Spleen (tissue), 11 donors: ENCODE data around the gene GOLGA2. TPM values are rescaled to one million over a fixed set of nuclear protein-coding genes. Genes with fewer than 3 reads are reported as not detected.
"Not testable (repeated sequence)": the region's sequence is repeated elsewhere in the genome, so short reads cannot be mapped to it uniquely, and the experiment has no call there.

Experiments
- DNase-seq: peaks from one replicate; pipeline ENCODE4 v3.0.0-alpha.2; 2020
- H3K27ac ChIP-seq, 8 donors: fragments of 200-600 bp; sonication (generic) in 7 of 8; 1 replicate in 4 of 8; 2 replicates in 4 of 8; pipeline versions ENCODE4 v1.5.0 to v1.8.0; 2016 to 2021; ENCODE audit warnings: inconsistent platforms in 4 of 8, mild to moderate bottlenecking in 4 of 8, moderate library complexity in 1 of 8
- H3K27me3 ChIP-seq, 7 donors: fragments of 200-600 bp; sonication (generic) in 6 of 7; replicated peaks in 1 of 7; 1 replicate in 4 of 7; 2 replicates in 3 of 7; pipeline versions ENCODE4 v1.5.0 to v1.8.0; 2016 to 2021; ENCODE audit warnings: inconsistent platforms in 3 of 7, mild to moderate bottlenecking in 1 of 7
- H3K36me3 ChIP-seq, 6 donors: fragments of 200-600 bp; sonication (generic) in 5 of 6; 1 replicate in 4 of 6; 2 replicates in 2 of 6; pipeline versions ENCODE4 v1.5.0 to v1.8.0; 2016 to 2021; ENCODE audit warnings: inconsistent platforms in 2 of 6
- H3K4me1 ChIP-seq, 6 donors: fragments of 200-600 bp; sonication (generic) in 5 of 6; 1 replicate in 3 of 6; 2 replicates in 3 of 6; pipeline versions ENCODE4 v1.5.0 to v1.8.0; 2016 to 2021; ENCODE audit warnings: inconsistent platforms in 3 of 6
- H3K4me3 ChIP-seq, 8 donors: fragments of 200-600 bp; sonication (generic) in 7 of 8; 1 replicate in 4 of 8; 2 replicates in 4 of 8; pipeline versions ENCODE4 v1.5.0 to v1.8.0; 2016 to 2021; ENCODE audit warnings: inconsistent platforms in 4 of 8, mild to moderate bottlenecking in 4 of 8, moderate library complexity in 2 of 8
- H3K9me3 ChIP-seq, 8 donors: fragments of 200-600 bp; sonication (generic) in 7 of 8; 1 replicate in 4 of 8; 2 replicates in 4 of 8; pipeline versions ENCODE4 v1.5.0 to v1.8.0; 2016 to 2021; ENCODE audit warnings: inconsistent platforms in 4 of 8
- POLR2A ChIP-seq, 3 donors: fragments of 450-650 bp; IDR thresholded peaks; one replicate each; pipeline ENCODE4 v1.5.1; 2017; ENCODE audit warnings: antibody characterized with exemption in 3 of 3, mild to moderate bottlenecking in 1 of 3
- POLR2AphosphoS5 ChIP-seq, 3 donors: sonication (generic); formaldehyde crosslinking; IDR thresholded peaks; one replicate each; pipeline ENCODE4 v1.5.1; 2017; ENCODE audit warnings: antibody characterized with exemption in 3 of 3
- WGBS, 5 donors: extraction: QIAGEN DNeasy Blood & Tissue Kit in 3 of 5; methylation state at CpG; one replicate each; pipeline versions ENCODE4 v1.1.5 to v1.1.7; 2013 to 2018; 5-methylcytosine and 5-hydroxymethylcytosine counted together
- intact Hi-C: fragments of 100-400 bp; cut with DNase I; formaldehyde crosslinking; loops from one replicate; pipeline ENCODE4 v1.15.0; 2023; ENCODE audit warnings: low total_unique reads
- polyA plus RNA-seq, 3 donors: library from polyadenylated mRNA; stranded (reverse); fragments of 200-250 nt; gene quantifications; one replicate each; pipeline ENCODE4 v1.2.1, GENCODE V29; 2013
- total RNA-seq, 7 donors: library from RNA; depleted of rRNA in 3 of 7; stranded (reverse); fragments of >200 nt in 3 of 7; fragmentation: NEBNext Ultra II Directional in 4 of 7; extraction: Animal tissue kit (Norgen Biotek cat#: 25700) in 4 of 7; gene quantifications; one replicate each; pipeline versions ENCODE4 v1.1.0 to v1.2.1, GENCODE V29; 2016 to 2021
- TF ChIP-seq, protein P1 (sequence below), 11 experiments: fragments of 200-600 bp in 7 of 11; fragments of 450-650 bp in 4 of 11; sonication (generic) in 4 of 11; IDR thresholded peaks in 8 of 11; conservative IDR thresholded peaks in 3 of 11; 1 replicate in 7 of 11; 2 replicates in 4 of 11; pipeline versions ENCODE4 v1.4.0 to v1.8.0; 2016 to 2021; ENCODE audit warnings: antibody characterized with exemption in 11 of 11, inconsistent platforms in 4 of 11, mild to moderate bottlenecking in 1 of 11
- donor health status: healthy with polysubstance abuse.
- donor health status: DM: no; HTN: no; CAD: no; lungs with moderate emphysema.
- donor health status: DM: no; HTN: no; CAD: no.
- donor health status: Bipolar disorder and iron deficiency.
- donor health status: healthy.
- donor health status: DM: no; HTN: no; CAD: no.
- donor health status: DM: yes; HTN: yes; CAD: no.

Gene GOLGA2
- total and polyA plus RNA-seq, 10 donors, result 15.5 to 79.0 (median 59.5) TPM

DNA sequence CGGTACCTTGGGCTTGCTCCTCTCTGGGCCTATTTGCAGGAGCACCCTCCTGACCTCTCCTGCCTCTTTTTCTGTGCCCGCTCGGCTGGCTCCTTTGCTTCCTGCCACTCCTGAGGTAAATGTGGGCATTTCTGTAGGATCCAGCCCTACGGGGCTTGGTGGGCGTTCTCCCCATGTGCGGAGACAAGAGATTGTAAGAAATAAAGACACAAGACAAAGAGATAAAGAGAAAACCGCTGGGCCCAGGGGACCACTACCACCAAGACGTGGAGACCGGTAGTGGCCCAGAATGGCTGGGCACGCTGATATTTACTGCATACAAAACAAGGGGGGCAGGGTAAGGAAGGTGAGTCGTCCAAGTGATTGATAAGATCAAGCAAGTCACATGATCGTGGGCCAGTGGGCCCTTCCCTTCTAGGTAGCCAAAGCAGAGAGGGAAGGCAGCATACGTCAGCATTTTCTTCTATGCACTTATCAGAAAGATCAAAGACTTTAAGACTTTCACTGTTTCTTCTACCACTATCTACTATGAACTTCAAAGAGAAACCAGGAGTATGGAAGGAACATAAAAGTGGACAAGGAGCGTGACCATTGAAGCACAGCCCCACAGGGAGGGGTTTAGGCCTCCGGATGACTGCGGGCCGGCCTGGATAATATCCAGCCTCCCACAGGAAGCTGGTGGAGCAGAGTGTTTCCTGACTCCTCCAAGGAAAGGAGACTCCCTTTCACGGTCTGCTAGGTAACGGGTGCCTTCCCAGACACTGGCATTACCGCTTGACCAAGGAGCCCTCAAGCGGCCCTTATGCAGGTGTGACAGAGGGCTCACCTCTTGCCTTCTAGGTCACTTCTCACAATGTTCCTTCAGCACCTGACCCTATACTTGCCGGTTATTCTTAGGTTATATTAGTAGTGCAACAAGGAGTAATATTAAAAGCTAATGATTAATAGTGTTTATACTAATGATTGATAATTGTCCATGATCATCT lies 3.6 kb upstream of the GOLGA2 start:
- peaks cover 7 to 53% (median 30%) of the 10 kb centered on the region in 6 donors for H3K4me1 ChIP-seq
- H3K36me3 ChIP-seq, intact Hi-C loops, H3K9me3 ChIP-seq, H3K4me3 ChIP-seq, H3K27me3 ChIP-seq: not testable (repeated sequence)
- peak; percentile 77 for DNase-seq
- peak in 1 of 3 donors; percentile 21 for TF ChIP-seq POLR2A (IDR thresholded peaks at IDR 0.05)
- TF ChIP-seq POLR2AphosphoS5 (IDR thresholded peaks at IDR 0.05), result peak in 2 of 3 donors; percentile 33 to 69
- 61 to 78% (median 72%) methylated on average over 22 of the region's 22 CpGs for WGBS, 5 donors
- peak overlapping the region in 6 of 8 donors; percentile 19 to 61 (median 51) for H3K27ac ChIP-seq

DNA sequence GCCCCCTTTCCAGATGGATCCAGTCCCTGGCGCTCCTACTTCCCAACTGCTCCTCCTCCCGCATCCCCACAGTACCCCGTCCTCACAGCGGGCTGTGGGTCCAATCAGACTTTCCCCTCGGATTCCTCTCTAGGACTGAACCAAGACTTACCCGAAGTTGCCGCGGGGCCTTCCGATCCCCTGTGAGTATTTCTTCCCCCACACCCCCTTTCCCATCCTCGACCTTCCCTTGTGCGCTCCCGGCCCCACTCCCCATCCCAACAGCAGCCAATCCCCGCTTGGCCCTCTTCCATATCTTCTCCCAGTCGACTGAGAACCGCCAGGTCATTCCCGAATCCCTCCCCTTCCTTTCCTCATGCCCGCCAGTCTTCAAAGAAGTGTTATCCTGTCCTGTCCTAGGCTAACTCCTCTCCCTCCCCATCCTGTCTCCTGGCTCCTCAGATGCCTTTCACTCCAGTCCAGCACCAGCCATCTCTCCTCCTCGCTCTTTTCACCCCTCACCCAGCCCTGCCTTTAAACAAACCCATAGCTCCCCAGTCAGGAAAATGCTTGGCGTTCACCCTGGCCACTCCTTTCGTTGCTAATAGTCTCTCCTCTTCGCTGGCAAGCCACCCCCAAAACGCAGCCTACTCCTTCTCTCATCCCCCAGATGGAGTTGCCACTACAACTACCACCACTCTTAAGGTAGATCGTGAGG lies 915 bp upstream of the GOLGA2 start:
- Histone ChIP-seq H3K27me3 (no peaks in the 10 kb centered on the region), H3K4me1 (peaks cover 14 to 68% (median 39%) of the 10 kb centered on the region in 6 donors), H3K27ac (peak overlapping the region; percentile 84 to 95 (median 89)), H3K9me3 (no peaks in the 10 kb centered on the region), H3K36me3 (peaks cover 0 to 22% (median 15%) of the 10 kb centered on the region in 6 donors), H3K4me3 (peak overlapping the region; percentile 66 to 88 (median 78))
- WGBS, 5 donors, result 18 to 23% (median 20%) methylated on average over 23 of the region's 23 CpGs
- TF ChIP-seq, protein P1, sequence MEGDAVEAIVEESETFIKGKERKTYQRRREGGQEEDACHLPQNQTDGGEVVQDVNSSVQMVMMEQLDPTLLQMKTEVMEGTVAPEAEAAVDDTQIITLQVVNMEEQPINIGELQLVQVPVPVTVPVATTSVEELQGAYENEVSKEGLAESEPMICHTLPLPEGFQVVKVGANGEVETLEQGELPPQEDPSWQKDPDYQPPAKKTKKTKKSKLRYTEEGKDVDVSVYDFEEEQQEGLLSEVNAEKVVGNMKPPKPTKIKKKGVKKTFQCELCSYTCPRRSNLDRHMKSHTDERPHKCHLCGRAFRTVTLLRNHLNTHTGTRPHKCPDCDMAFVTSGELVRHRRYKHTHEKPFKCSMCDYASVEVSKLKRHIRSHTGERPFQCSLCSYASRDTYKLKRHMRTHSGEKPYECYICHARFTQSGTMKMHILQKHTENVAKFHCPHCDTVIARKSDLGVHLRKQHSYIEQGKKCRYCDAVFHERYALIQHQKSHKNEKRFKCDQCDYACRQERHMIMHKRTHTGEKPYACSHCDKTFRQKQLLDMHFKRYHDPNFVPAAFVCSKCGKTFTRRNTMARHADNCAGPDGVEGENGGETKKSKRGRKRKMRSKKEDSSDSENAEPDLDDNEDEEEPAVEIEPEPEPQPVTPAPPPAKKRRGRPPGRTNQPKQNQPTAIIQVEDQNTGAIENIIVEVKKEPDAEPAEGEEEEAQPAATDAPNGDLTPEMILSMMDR (IDR thresholded peaks at IDR 0.05 in 8 of 11, conservative IDR thresholded peaks at IDR 0.05 in 3 of 11), result no peak
- intact Hi-C loops, result no loop called here
- DNase-seq, result no peak

DNA sequence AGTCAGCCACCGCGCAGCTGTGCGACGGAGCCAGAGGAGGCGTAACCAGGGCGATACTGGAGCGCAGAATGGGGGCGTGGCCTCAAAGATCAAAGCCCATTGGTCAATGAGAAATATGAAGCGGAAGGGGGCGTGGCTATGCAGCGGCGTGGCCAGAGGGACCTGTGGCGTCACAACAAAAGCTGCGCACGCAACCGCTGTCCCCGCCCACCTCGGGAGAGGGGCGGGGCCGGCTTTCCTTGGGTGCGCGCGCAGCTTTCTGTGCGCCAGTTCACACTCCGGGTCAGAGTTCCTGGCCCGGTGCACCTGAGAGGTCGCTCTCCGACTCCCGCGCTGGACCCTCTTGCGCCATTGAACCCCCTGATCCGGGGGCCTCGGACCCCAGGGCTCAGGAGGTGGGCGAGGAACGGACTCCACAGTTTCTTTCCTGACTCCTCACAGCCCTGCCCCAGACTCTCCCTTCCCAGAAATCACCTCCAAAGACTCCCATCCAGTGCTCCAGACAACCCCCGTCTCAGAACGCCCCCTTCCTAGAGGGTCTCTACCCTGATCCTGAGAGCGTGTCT lies 284 bp upstream of the GOLGA2 start, which contains the start of gene SWI5:
Gene SWI5, plus strand, starts transcription at position 269 of the 566 bp plus-strand sequence.
- H3K36me3 ChIP-seq, result peaks cover 0 to 29% (median 20%) of the 10 kb centered on the region in 6 donors
- H3K27me3 ChIP-seq, result no peaks in the 10 kb centered on the region
- peak; percentile 99 for DNase-seq
- peak within 1 kb of the TSS; percentile 70 to 88 (median 80) for H3K4me3 ChIP-seq
- peak within 1 kb of the TSS; percentile 84 to 95 (median 89) for H3K27ac ChIP-seq
- peaks cover 14 to 68% (median 39%) of the 10 kb centered on the region in 6 donors for H3K4me1 ChIP-seq
- WGBS, 5 donors, result 0% methylated on average over 25 to 38 of the region's 38 CpGs
- TF ChIP-seq POLR2A (IDR thresholded peaks at IDR 0.05) (peak; percentile 70 to 94 (median 81)), POLR2AphosphoS5 (IDR thresholded peaks at IDR 0.05) (peak; percentile 98 to 99 (median 98))
- TF ChIP-seq, protein P1 (IDR thresholded peaks at IDR 0.05 in 8 of 11, conservative IDR thresholded peaks at IDR 0.05 in 3 of 11), result peak in 3 of 11 experiments; percentile 10 to 39 (median 16)
- intact Hi-C loops, result no loop called here
- no peaks in the 10 kb centered on the region for H3K9me3 ChIP-seq

- intact Hi-C loops, result no loop called here
Observed at GRCh38 chr9:128274245-128274644, 1.6 kb downstream of the GOLGA2 start.

More at GRCh38 chr9:128274245-128274644, 1.6 kb downstream of the GOLGA2 start:
- no peak for TF ChIP-seq POLR2A (IDR thresholded peaks at IDR 0.05)
- no peak for TF ChIP-seq POLR2AphosphoS5 (IDR thresholded peaks at IDR 0.05)
- TF ChIP-seq, protein P1 (IDR thresholded peaks at IDR 0.05 in 8 of 11, conservative IDR thresholded peaks at IDR 0.05 in 3 of 11), result no peak
- Histone ChIP-seq H3K9me3 (no peaks in the 10 kb centered on the region), H3K4me3 (peak overlapping the region in 2 of 8 donors; percentile 80 to 88), H3K27ac (peak overlapping the region in 1 of 8 donors; percentile 89), H3K36me3 (peaks cover 0 to 46% (median 25%) of the 10 kb centered on the region in 6 donors), H3K4me1 (peaks cover 14 to 54% (median 33%) of the 10 kb centered on the region in 6 donors), H3K27me3 (no peaks in the 10 kb centered on the region)
- WGBS, 5 donors, result 70 to 83% (median 76%) methylated on average over 8 of the region's 8 CpGs
- DNase-seq, result no peak
